GM12865 (cell line): ENCODE data around the gene HSH2D.

Source experiments
- DNase-seq: peaks from one replicate; pipeline ENCODE4 v3.0.0; 2010; ENCODE audit warnings: low read depth
- H3K4me3 ChIP-seq: 2 replicates; pipeline ENCODE4 v1.5.1; 2011; ENCODE audit warnings: mild to moderate bottlenecking, low read depth, low read length, control low read depth
- TF ChIP-seq, protein P1 (sequence below): IDR thresholded peaks from 2 replicates; pipeline ENCODE4 v1.5.1; 2011; ENCODE audit warnings: low read length, control low read depth, low read depth, inconsistent platforms; ENCODE audit not compliant: insufficient read depth; ENCODE audit errors: missing control alignments

HSH2D gene

DNA sequence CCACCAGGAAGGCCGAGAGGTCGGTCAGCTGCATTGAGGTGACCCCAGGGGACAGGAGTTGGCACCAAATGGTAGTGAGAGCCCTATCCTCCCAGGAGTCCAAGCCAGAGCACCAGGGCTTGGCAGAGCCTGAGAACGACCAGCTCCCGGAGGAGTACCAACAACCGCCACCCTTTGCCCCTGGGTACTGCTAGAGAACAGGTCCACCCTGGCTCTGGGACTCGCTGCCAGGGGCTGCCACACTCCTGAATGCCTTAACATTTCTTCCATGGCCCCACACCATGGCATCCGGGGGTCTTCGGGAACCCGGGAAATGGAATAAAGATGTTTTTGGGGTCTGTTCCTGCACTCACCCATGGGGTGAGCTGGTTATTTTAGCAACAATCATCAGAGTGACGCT, 14.1 kb downstream of the HSH2D start:
- no peak for DNase-seq
- no peak overlapping the region for H3K4me3 ChIP-seq
- TF ChIP-seq, protein P1, sequence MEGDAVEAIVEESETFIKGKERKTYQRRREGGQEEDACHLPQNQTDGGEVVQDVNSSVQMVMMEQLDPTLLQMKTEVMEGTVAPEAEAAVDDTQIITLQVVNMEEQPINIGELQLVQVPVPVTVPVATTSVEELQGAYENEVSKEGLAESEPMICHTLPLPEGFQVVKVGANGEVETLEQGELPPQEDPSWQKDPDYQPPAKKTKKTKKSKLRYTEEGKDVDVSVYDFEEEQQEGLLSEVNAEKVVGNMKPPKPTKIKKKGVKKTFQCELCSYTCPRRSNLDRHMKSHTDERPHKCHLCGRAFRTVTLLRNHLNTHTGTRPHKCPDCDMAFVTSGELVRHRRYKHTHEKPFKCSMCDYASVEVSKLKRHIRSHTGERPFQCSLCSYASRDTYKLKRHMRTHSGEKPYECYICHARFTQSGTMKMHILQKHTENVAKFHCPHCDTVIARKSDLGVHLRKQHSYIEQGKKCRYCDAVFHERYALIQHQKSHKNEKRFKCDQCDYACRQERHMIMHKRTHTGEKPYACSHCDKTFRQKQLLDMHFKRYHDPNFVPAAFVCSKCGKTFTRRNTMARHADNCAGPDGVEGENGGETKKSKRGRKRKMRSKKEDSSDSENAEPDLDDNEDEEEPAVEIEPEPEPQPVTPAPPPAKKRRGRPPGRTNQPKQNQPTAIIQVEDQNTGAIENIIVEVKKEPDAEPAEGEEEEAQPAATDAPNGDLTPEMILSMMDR: no peak

DNA sequence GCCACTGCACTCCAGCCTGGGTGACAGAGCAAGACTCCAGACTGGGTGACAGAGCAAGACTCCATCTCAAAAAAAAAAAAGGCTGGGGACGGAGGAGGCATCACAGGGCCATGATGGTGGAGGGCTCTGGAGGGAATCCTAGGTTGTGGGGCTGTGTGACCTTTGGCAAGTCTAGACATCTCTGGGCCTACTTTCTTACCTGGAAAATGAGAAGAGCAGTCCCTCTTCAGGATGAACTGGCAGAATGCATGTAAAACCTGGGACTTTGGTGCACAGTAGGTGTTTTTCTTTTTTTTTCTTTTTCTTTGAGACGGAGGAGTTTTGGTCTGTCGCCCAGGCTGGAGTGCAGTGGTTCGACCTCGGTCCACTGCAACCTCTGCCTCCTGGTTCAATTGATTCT, 16.2 kb downstream of the HSH2D start:
- DNase-seq: no peak
- TF ChIP-seq, protein P1: no peak
- no peak overlapping the region for H3K4me3 ChIP-seq

DNA sequence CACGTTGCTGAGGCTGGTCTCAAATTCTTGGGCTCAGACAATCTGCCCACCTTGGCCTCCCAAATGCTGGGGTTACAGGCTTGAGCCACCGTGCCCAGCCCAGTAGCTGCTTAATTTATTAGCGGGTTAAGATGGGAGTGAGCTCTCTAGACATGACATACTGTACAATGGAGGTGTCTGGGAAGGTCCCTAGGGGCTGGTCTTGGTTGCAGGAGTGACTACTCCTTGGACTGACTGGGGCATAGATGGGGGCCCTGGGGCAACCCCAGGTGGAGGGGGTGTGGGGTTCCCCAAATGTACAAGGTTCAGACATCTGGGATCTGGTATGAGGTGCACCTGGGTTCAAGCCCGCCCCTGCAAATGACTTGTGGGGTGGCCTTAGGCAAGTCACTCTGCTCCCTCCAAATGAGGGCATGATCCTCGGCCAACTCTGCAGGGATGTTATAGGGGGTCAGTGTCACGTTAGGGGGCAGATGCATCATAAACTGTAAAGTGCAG, 17.0 kb downstream of the HSH2D start:
- no peak overlapping the region for H3K4me3 ChIP-seq
- DNase-seq: no peak
- TF ChIP-seq, protein P1: no peak

DNA sequence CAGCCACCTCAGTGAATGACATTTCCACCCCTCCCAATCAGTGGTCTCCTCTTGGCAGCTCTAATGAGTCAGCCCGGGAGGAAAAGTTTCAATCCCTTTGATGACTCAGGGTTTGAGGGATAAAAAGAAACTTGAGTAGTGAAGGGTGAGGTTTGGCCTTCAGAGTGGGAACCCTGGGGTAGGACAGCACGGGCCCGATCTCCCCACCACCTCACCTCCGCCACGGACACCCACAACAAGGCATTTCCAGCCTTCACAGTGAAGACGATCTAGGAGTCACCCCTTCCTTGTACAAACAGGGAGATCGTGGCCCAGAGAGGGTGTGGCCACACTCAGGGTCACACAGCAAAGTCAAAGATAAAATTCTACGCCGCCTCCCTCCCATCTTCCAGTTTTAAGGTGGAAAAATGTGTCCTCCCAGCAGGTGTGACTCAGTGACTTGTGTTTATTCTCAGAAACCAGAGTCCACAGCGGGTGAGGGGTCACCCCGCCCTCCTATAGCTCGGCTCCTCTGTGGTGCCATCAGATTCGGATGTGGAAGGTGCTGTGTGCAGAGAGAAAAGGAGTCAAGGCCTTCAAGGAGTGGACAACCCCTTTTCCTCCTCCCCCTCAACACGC, 17.6 kb downstream of the HSH2D start:
- H3K4me3 ChIP-seq: no peak overlapping the region
- no peak for DNase-seq
- TF ChIP-seq, protein P1: no peak

DNA sequence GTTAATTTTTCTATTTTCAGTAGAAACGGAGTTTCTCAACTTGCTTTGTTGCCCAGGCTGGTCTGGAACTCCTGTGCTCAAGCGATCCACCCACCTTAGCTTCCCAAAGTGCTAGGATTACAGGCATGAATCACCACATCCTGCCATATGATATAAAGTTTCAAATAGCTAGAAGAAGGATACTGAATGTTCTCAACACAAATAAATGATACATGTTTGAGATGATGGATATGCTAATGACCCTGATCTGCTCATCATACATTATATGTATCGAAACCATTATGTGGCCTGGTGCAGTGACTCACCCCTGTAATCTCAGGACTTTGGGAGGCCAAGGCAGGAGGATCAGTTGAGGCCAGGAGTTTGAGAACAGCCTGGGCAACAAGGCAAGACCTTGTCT, 18.4 kb downstream of the HSH2D start:
- TF ChIP-seq, protein P1: no peak
- DNase-seq: no peak
- H3K4me3 ChIP-seq: no peak overlapping the region

DNA sequence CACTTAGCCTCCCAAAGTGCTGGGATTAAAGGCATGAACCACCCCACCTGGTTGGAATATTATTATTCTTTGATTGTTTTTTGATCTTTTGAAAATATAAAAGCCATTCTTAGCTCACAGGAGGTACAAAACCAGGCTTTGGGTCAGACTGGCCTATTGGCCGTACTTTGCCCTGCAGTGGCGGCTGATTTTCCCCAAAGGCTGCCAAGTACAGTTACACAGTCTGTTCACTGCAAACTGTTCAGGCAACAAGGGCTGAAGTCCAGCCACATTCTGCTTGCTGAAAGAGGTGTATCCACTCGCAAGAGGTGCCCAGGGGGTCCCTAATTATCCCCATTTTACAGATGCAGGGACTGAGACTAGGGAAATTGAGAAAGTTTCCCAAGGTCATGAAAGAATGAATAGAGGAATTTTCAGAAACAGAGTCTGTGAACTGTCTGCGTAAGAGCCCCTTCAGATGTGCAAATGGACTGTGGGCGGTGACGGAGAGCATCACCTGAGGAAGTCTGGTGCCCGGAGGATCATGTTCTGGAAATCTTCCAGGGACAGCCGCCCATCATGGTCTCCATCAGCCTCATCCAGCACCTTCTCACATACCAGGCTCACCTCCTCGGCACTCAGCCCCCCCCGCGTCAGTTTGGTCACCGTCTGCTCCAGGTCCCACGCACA, 20.9 kb downstream of the HSH2D start:
- no peak for DNase-seq
- H3K4me3 ChIP-seq: no peak overlapping the region
- TF ChIP-seq, protein P1: no peak
